Measurements from ENCODE around the gene SPATA33.
"Not testable (repeated sequence)": the region's sequence is repeated elsewhere in the genome, so short reads cannot be mapped to it uniquely, and the experiment has no call there.

SPATA33 gene

GRCh38 chr16:89633064-89633631, 24.5 kb upstream of the SPATA33 start:
- WGBS, 2 experiments (ENCODE audit: insufficient coverage in 2 of 2) = 88 to 90% methylated on average over 16 to 19 of the region's 19 CpGs
- Histone ChIP-seq H3K36me3 (ENCODE audit: control insufficient read depth, insufficient read depth, low read length) (no peaks in the 10 kb centered on the region), H3K4me3 (ENCODE audit: extremely low read depth, insufficient read depth, low read length, poor library complexity, severe bottlenecking) (no peak overlapping the region), H3K9me3 (ENCODE audit: control insufficient read depth, low read length) (no peaks in the 10 kb centered on the region), H3K4me1 (ENCODE audit: control insufficient read depth, insufficient read depth, low read length, poor library complexity, severe bottlenecking) (no peaks in the 10 kb centered on the region), H3K27ac (ENCODE audit: low read depth, low read length, severe bottlenecking) (no peak overlapping the region)

GRCh38 chr16:89634463-89635385, 22.9 kb upstream of the SPATA33 start:
- not testable (repeated sequence) for H3K36me3 ChIP-seq (ENCODE audit: control insufficient read depth, insufficient read depth, low read length); H3K9me3 ChIP-seq (ENCODE audit: control insufficient read depth, low read length); H3K4me3 ChIP-seq (ENCODE audit: extremely low read depth, insufficient read depth, low read length, poor library complexity, severe bottlenecking); H3K4me1 ChIP-seq (ENCODE audit: control insufficient read depth, insufficient read depth, low read length, poor library complexity, severe bottlenecking); H3K27ac ChIP-seq (ENCODE audit: low read depth, low read length, severe bottlenecking)
- WGBS, 2 experiments (ENCODE audit: insufficient coverage in 2 of 2) = no CpG with 5 or more reads among the region's 2 CpGs

GRCh38 chr16:89636663-89637062, 21.0 kb upstream of the SPATA33 start:
- 86 to 96% methylated on average over 8 to 10 of the region's 12 CpGs for WGBS, 2 experiments (ENCODE audit: insufficient coverage in 2 of 2)

GRCh38 chr16:89637379-89637778, 20.3 kb upstream of the SPATA33 start:
- WGBS, 2 experiments (ENCODE audit: insufficient coverage in 2 of 2) = 80 to 85% methylated on average over 3 to 10 of the region's 10 CpGs
- Histone ChIP-seq H3K4me3 (ENCODE audit: extremely low read depth, insufficient read depth, low read length, poor library complexity, severe bottlenecking) (no peak overlapping the region), H3K9me3 (ENCODE audit: control insufficient read depth, low read length) (no peaks in the 10 kb centered on the region), H3K4me1 (ENCODE audit: control insufficient read depth, insufficient read depth, low read length, poor library complexity, severe bottlenecking) (peaks cover 5% of the 10 kb centered on the region), H3K27ac (ENCODE audit: low read depth, low read length, severe bottlenecking) (no peak overlapping the region), H3K36me3 (ENCODE audit: control insufficient read depth, insufficient read depth, low read length) (no peaks in the 10 kb centered on the region)

More at GRCh38 chr16:89636663-89637062, 21.0 kb upstream of the SPATA33 start:
- no peaks in the 10 kb centered on the region for H3K36me3 ChIP-seq (ENCODE audit: control insufficient read depth, insufficient read depth, low read length)
- H3K27ac ChIP-seq (ENCODE audit: low read depth, low read length, severe bottlenecking) = no peak overlapping the region
- peaks cover 5% of the 10 kb centered on the region for H3K4me1 ChIP-seq (ENCODE audit: control insufficient read depth, insufficient read depth, low read length, poor library complexity, severe bottlenecking)
- no peaks in the 10 kb centered on the region for H3K9me3 ChIP-seq (ENCODE audit: control insufficient read depth, low read length)
- no peak overlapping the region for H3K4me3 ChIP-seq (ENCODE audit: extremely low read depth, insufficient read depth, low read length, poor library complexity, severe bottlenecking)

- Histone ChIP-seq H3K4me3 (ENCODE audit: extremely low read depth, insufficient read depth, low read length, poor library complexity, severe bottlenecking) (no peak overlapping the region), H3K4me1 (ENCODE audit: control insufficient read depth, insufficient read depth, low read length, poor library complexity, severe bottlenecking) (peaks cover 5% of the 10 kb centered on the region), H3K36me3 (ENCODE audit: control insufficient read depth, insufficient read depth, low read length) (no peaks in the 10 kb centered on the region), H3K9me3 (ENCODE audit: control insufficient read depth, low read length) (no peaks in the 10 kb centered on the region), H3K27ac (ENCODE audit: low read depth, low read length, severe bottlenecking) (no peak overlapping the region)
- 94 to 95% methylated on average over 4 of the region's 10 CpGs for WGBS, 2 experiments (ENCODE audit: insufficient coverage in 2 of 2)
Observed at GRCh38 chr16:89638455-89638854, 19.2 kb upstream of the SPATA33 start.

GRCh38 chr16:89639385-89639784, 18.3 kb upstream of the SPATA33 start:
- WGBS, 2 experiments (ENCODE audit: insufficient coverage in 2 of 2) = 86 to 95% methylated on average over 5 of the region's 6 CpGs
- H3K4me3 ChIP-seq (ENCODE audit: extremely low read depth, insufficient read depth, low read length, poor library complexity, severe bottlenecking) = no peak overlapping the region
- H3K4me1 ChIP-seq (ENCODE audit: control insufficient read depth, insufficient read depth, low read length, poor library complexity, severe bottlenecking) = peaks cover 5% of the 10 kb centered on the region
- H3K9me3 ChIP-seq (ENCODE audit: control insufficient read depth, low read length) = no peaks in the 10 kb centered on the region
- peaks cover 3% of the 10 kb centered on the region for H3K36me3 ChIP-seq (ENCODE audit: control insufficient read depth, insufficient read depth, low read length)
- no peak overlapping the region for H3K27ac ChIP-seq (ENCODE audit: low read depth, low read length, severe bottlenecking)

GRCh38 chr16:89641458-89642119, 16.0 kb upstream of the SPATA33 start:
- no peak overlapping the region for H3K4me3 ChIP-seq (ENCODE audit: extremely low read depth, insufficient read depth, low read length, poor library complexity, severe bottlenecking)
- H3K36me3 ChIP-seq (ENCODE audit: control insufficient read depth, insufficient read depth, low read length) = peaks cover 25% of the 10 kb centered on the region
- no peak overlapping the region for H3K27ac ChIP-seq (ENCODE audit: low read depth, low read length, severe bottlenecking)
- WGBS, 2 experiments (ENCODE audit: insufficient coverage in 2 of 2) = 83 to 85% methylated on average over 8 to 12 of the region's 14 CpGs
- H3K4me1 ChIP-seq (ENCODE audit: control insufficient read depth, insufficient read depth, low read length, poor library complexity, severe bottlenecking) = peaks cover 5% of the 10 kb centered on the region
- no peaks in the 10 kb centered on the region for H3K9me3 ChIP-seq (ENCODE audit: control insufficient read depth, low read length)

GRCh38 chr16:89642574-89642973, 15.1 kb upstream of the SPATA33 start:
- H3K4me1 ChIP-seq (ENCODE audit: control insufficient read depth, insufficient read depth, low read length, poor library complexity, severe bottlenecking) = peaks cover 5% of the 10 kb centered on the region
- no peaks in the 10 kb centered on the region for H3K9me3 ChIP-seq (ENCODE audit: control insufficient read depth, low read length)
- WGBS, 2 experiments (ENCODE audit: insufficient coverage in 2 of 2) = 92 to 94% methylated on average over 10 to 11 of the region's 13 CpGs
- peaks cover 33% of the 10 kb centered on the region for H3K36me3 ChIP-seq (ENCODE audit: control insufficient read depth, insufficient read depth, low read length)
- no peak overlapping the region for H3K27ac ChIP-seq (ENCODE audit: low read depth, low read length, severe bottlenecking)
- H3K4me3 ChIP-seq (ENCODE audit: extremely low read depth, insufficient read depth, low read length, poor library complexity, severe bottlenecking) = no peak overlapping the region

- Histone ChIP-seq H3K9me3 (ENCODE audit: control insufficient read depth, low read length) (no peaks in the 10 kb centered on the region), H3K27ac (ENCODE audit: low read depth, low read length, severe bottlenecking) (no peak overlapping the region), H3K36me3 (ENCODE audit: control insufficient read depth, insufficient read depth, low read length) (peaks cover 36% of the 10 kb centered on the region), H3K4me3 (ENCODE audit: extremely low read depth, insufficient read depth, low read length, poor library complexity, severe bottlenecking) (no peak overlapping the region), H3K4me1 (ENCODE audit: control insufficient read depth, insufficient read depth, low read length, poor library complexity, severe bottlenecking) (peaks cover 5% of the 10 kb centered on the region)
- 93 to 96% methylated on average over 13 to 14 of the region's 14 CpGs for WGBS, 2 experiments (ENCODE audit: insufficient coverage in 2 of 2)
Observed at GRCh38 chr16:89643769-89644300, 13.8 kb upstream of the SPATA33 start.

- Histone ChIP-seq H3K27ac (ENCODE audit: low read depth, low read length, severe bottlenecking) (no peak overlapping the region), H3K4me1 (ENCODE audit: control insufficient read depth, insufficient read depth, low read length, poor library complexity, severe bottlenecking) (peaks cover 5% of the 10 kb centered on the region), H3K9me3 (ENCODE audit: control insufficient read depth, low read length) (no peaks in the 10 kb centered on the region), H3K36me3 (ENCODE audit: control insufficient read depth, insufficient read depth, low read length) (peaks cover 45% of the 10 kb centered on the region), H3K4me3 (ENCODE audit: extremely low read depth, insufficient read depth, low read length, poor library complexity, severe bottlenecking) (no peak overlapping the region)
- 94 to 95% methylated on average over 7 to 9 of the region's 11 CpGs for WGBS, 2 experiments (ENCODE audit: insufficient coverage in 2 of 2)
Observed at GRCh38 chr16:89645122-89645521, 12.5 kb upstream of the SPATA33 start.
